GM19238 (cell line): Measurements from ENCODE around the gene ADAMTS17.

Experiments
- DNase-seq: peaks from one replicate; pipeline ENCODE4 v3.0.0; 2011; ENCODE audit warnings: low spot score; ENCODE audit not compliant: insufficient read length

Gene ADAMTS17

GRCh38 chr15:99999282-100000070 is 342.3 kb downstream of the ADAMTS17 start:
- no peak for DNase-seq

GRCh38 chr15:99998661-99999101 is 343.1 kb downstream of the ADAMTS17 start:
- no peak for DNase-seq

- DNase-seq: no peak
Observed at GRCh38 chr15:99997112-99997651, 344.6 kb downstream of the ADAMTS17 start.

GRCh38 chr15:99996660-99997059 is 345.1 kb downstream of the ADAMTS17 start:
- DNase-seq: no peak

GRCh38 chr15:99995543-99995942 is 346.2 kb downstream of the ADAMTS17 start:
- DNase-seq: no peak

GRCh38 chr15:99994849-99995248 is 346.9 kb downstream of the ADAMTS17 start:
- no peak for DNase-seq

GRCh38 chr15:99993681-99994131 is 348.1 kb downstream of the ADAMTS17 start:
- no peak for DNase-seq

- no peak for DNase-seq
Observed at GRCh38 chr15:99993262-99993661, 348.5 kb downstream of the ADAMTS17 start.

- no peak for DNase-seq
Observed at GRCh38 chr15:99992611-99993231, 349.1 kb downstream of the ADAMTS17 start.

- no peak for DNase-seq
Observed at GRCh38 chr15:99989095-99989494, 352.7 kb downstream of the ADAMTS17 start.

GRCh38 chr15:99987701-99988100 is 354.1 kb downstream of the ADAMTS17 start:
- DNase-seq: no peak

GRCh38 chr15:99987119-99987506 is 354.7 kb downstream of the ADAMTS17 start:
- DNase-seq: no peak

GRCh38 chr15:99986297-99987118 is 355.3 kb downstream of the ADAMTS17 start:
- no peak for DNase-seq

- DNase-seq: no peak
Observed at GRCh38 chr15:99985878-99986277, 355.9 kb downstream of the ADAMTS17 start.

- DNase-seq: no peak
Observed at GRCh38 chr15:99984491-99985243, 357.1 kb downstream of the ADAMTS17 start.

- DNase-seq: no peak
Observed at GRCh38 chr15:99983886-99984286, 357.9 kb downstream of the ADAMTS17 start.

GRCh38 chr15:99983171-99983885 is 358.4 kb downstream of the ADAMTS17 start:
- no peak for DNase-seq

GRCh38 chr15:99982662-99983061 is 359.1 kb downstream of the ADAMTS17 start:
- DNase-seq: no peak

GRCh38 chr15:99981839-99982658 is 359.7 kb downstream of the ADAMTS17 start:
- no peak for DNase-seq
